H1 (cell line): Measurements from ENCODE around the gene SPATA32. TPM values are rescaled to one million over a fixed set of nuclear protein-coding genes. Genes with fewer than 3 reads are reported as not detected.

Experiments used
- CTCF ChIA-PET: fragments of 300-600 bp; sonication (Branson Sonifier 250); formaldehyde crosslinking; loops from one replicate; lab custom pipeline; 2021; ENCODE audit not compliant: partially characterized antibody; lab: Charles Lee
- POLR2A ChIA-PET: fragments of 300-600 bp; sonication (Branson Sonifier 250); formaldehyde crosslinking; loops from one replicate; lab custom pipeline; 2021; ENCODE audit warnings: inconsistent platforms; ENCODE audit not compliant: partially characterized antibody; lab: Charles Lee
- DNase-seq, 2 experiments: peaks; one replicate each; pipeline versions ENCODE4 v3.0.0 to v3.0.0-alpha.2; 2010 to 2022; ENCODE audit warnings: low spot score in 2 of 2, low read depth in 1 of 2, mixed read lengths in 1 of 2
- FAIRE-seq: peaks from 2 replicates; lab custom pipeline; 2011; peaks lifted over from hg19 to GRCh38; lab: Jason Lieb, UNC
- H2AFZ ChIP-seq: 2 replicates; pipeline ENCODE4 v1.8.1; 2012; ENCODE audit warnings: low read length, inconsistent platforms
- H2AK5ac ChIP-seq: 2 replicates; pipeline ENCODE4 v1.6.1; 2013; ENCODE audit warnings: low read depth, low read length
- H2BK120ac ChIP-seq: replicated peaks from 2 replicates; pipeline ENCODE3; 2013; ENCODE audit warnings: low read depth, low read length, inconsistent platforms
- H2BK12ac ChIP-seq: 2 replicates; pipeline ENCODE4 v1.6.1; 2013; ENCODE audit warnings: low read depth, low read length
- H2BK15ac ChIP-seq: 2 replicates; pipeline ENCODE4 v1.6.1; 2013; ENCODE audit warnings: low read length
- H2BK20ac ChIP-seq: 2 replicates; pipeline ENCODE4 v1.6.1; 2013; ENCODE audit warnings: low read length
- H2BK5ac ChIP-seq: 2 replicates; pipeline ENCODE4 v1.6.1; 2013; ENCODE audit warnings: low read depth, low read length
- H3K14ac ChIP-seq: 2 replicates; pipeline ENCODE4 v1.6.1; 2013; ENCODE audit warnings: inconsistent platforms; ENCODE audit not compliant: insufficient read length
- H3K18ac ChIP-seq: 2 replicates; pipeline ENCODE4 v1.6.1; 2013; ENCODE audit warnings: low read length; ENCODE audit errors: extremely low read depth
- H3K23ac ChIP-seq: 2 replicates; pipeline ENCODE4 v1.6.1; 2013; ENCODE audit warnings: inconsistent platforms; ENCODE audit not compliant: insufficient read length
- H3K23me2 ChIP-seq: 2 replicates; pipeline ENCODE4 v1.6.1; 2013; ENCODE audit warnings: low read depth, low read length
- H3K27ac ChIP-seq: 2 replicates; pipeline ENCODE4 v1.6.1; 2011; ENCODE audit warnings: low read depth, low read length, inconsistent platforms
- H3K27me3 ChIP-seq, 4 experiments: replicated peaks in 1 of 4; 1 replicate in 1 of 4; 2 replicates in 3 of 4; pipeline versions ENCODE4 v1.6.1 to v1.8.1; 2011 to 2013; ENCODE audit warnings: low read length in 3 of 4, mild to moderate bottlenecking in 3 of 4, inconsistent platforms in 2 of 4, mixed read lengths in 2 of 4, moderate library complexity in 1 of 4; ENCODE audit not compliant: control insufficient read depth in 3 of 4, insufficient read depth in 3 of 4; ENCODE audit errors: extremely low read depth in 1 of 4
- H3K36me3 ChIP-seq, 4 experiments: 2 replicates each; pipeline versions ENCODE4 v1.6.1 to v1.8.1; 2011 to 2013; ENCODE audit warnings: mild to moderate bottlenecking in 4 of 4, low read length in 3 of 4, moderate library complexity in 2 of 4, control low read depth in 1 of 4, inconsistent platforms in 1 of 4; ENCODE audit not compliant: insufficient read depth in 4 of 4, control insufficient read depth in 2 of 4
- H3K4ac ChIP-seq: replicated peaks from 2 replicates; pipeline ENCODE3; 2013; ENCODE audit warnings: low read length, low read depth, mixed read lengths, inconsistent platforms; ENCODE audit not compliant: insufficient read length
- H3K4me1 ChIP-seq, 4 experiments: replicated peaks in 1 of 4; 1 replicate in 1 of 4; 2 replicates in 3 of 4; pipeline versions ENCODE4 v1.6.1 to v1.8.1; 2011 to 2013; ENCODE audit warnings: low read length in 3 of 4, inconsistent platforms in 2 of 4, mixed read lengths in 1 of 4; ENCODE audit not compliant: insufficient read depth in 4 of 4, control insufficient read depth in 3 of 4
- H3K4me2 ChIP-seq, 2 experiments: 2 replicates each; pipeline versions ENCODE4 v1.6.1 to v1.8.1; 2011 to 2013; ENCODE audit warnings: low read depth in 2 of 2, low read length in 2 of 2, control low read depth in 1 of 2, inconsistent platforms in 1 of 2, mild to moderate bottlenecking in 1 of 2; ENCODE audit not compliant: insufficient read depth in 1 of 2
- H3K4me3 ChIP-seq, 4 experiments: fragments of 200-600, 300-600 bp in 1 of 4; sonication (generic), shearing (Covaris generic), sonication (Bioruptor Twin) in 1 of 4; 2 replicates each; pipeline versions ENCODE4 v1.5.1 to v1.8.1; 2011 to 2016; ENCODE audit warnings: low read length in 4 of 4, low read depth in 3 of 4, control low read depth in 2 of 4, inconsistent platforms in 2 of 4, mild to moderate bottlenecking in 2 of 4, mixed read lengths in 1 of 4, moderate library complexity in 1 of 4; ENCODE audit not compliant: insufficient read depth in 2 of 4; ENCODE audit errors: extremely low read depth in 1 of 4
- H3K56ac ChIP-seq: replicated peaks from 2 replicates; pipeline ENCODE3; 2013; ENCODE audit warnings: low read depth, mild to moderate bottlenecking, mixed read lengths, low read length, inconsistent platforms; ENCODE audit not compliant: insufficient read length
- H3K79me1 ChIP-seq: 2 replicates; pipeline ENCODE4 v1.6.1; 2013; ENCODE audit warnings: low read depth, low read length, control low read depth
- H3K79me2 ChIP-seq, 2 experiments: 2 replicates each; pipeline versions ENCODE4 v1.6.1 to v1.8.1; 2012 to 2013; ENCODE audit warnings: low read length in 2 of 2, mild to moderate bottlenecking in 2 of 2, inconsistent platforms in 1 of 2; ENCODE audit not compliant: insufficient read depth in 2 of 2, control insufficient read depth in 1 of 2
- H3K9ac ChIP-seq, 4 experiments: replicated peaks in 1 of 4; 1 replicate in 1 of 4; 2 replicates in 3 of 4; pipeline versions ENCODE4 v1.6.1 to v1.8.1; 2011 to 2013; ENCODE audit warnings: low read depth in 3 of 4, low read length in 3 of 4, control low read depth in 2 of 4, mild to moderate bottlenecking in 2 of 4, moderate library complexity in 2 of 4, inconsistent platforms in 1 of 4; ENCODE audit errors: extremely low read depth in 1 of 4
- H3K9me3 ChIP-seq, 2 experiments: 2 replicates each; pipeline versions ENCODE4 v1.6.1 to v1.8.1; 2012 to 2013; ENCODE audit warnings: mild to moderate bottlenecking in 2 of 2, moderate library complexity in 2 of 2, control low read depth in 1 of 2, inconsistent platforms in 1 of 2, low read depth in 1 of 2, low read length in 1 of 2, mixed read lengths in 1 of 2; ENCODE audit not compliant: insufficient read depth in 2 of 2
- H4K20me1 ChIP-seq, 2 experiments: replicated peaks in 1 of 2; 2 replicates each; pipeline versions ENCODE3 to v1.8.1; 2011 to 2013; ENCODE audit warnings: inconsistent platforms in 2 of 2, low read length in 2 of 2, mild to moderate bottlenecking in 1 of 2; ENCODE audit not compliant: insufficient read depth in 2 of 2, control insufficient read depth in 1 of 2
- H4K5ac ChIP-seq: 2 replicates; pipeline ENCODE4 v1.6.1; 2013; ENCODE audit warnings: low read length, low read depth, mixed read lengths, inconsistent platforms; ENCODE audit not compliant: insufficient read length
- H4K8ac ChIP-seq: 2 replicates; pipeline ENCODE4 v1.8.0; 2013; ENCODE audit warnings: mild to moderate bottlenecking, moderate library complexity, low read length, inconsistent platforms; ENCODE audit not compliant: insufficient read depth; ENCODE audit errors: extremely low read depth
- H4K91ac ChIP-seq: replicated peaks from 2 replicates; pipeline ENCODE3; 2013; ENCODE audit warnings: low read length, mixed read lengths, inconsistent platforms; ENCODE audit not compliant: insufficient read length
- RFX5 ChIP-seq: IDR thresholded peaks from 2 replicates; pipeline ENCODE4 v1.6.1; 2011; ENCODE audit warnings: low read depth, low read length, improper control_type of control experiment, borderline replicate concordance
- RXRA ChIP-seq: IDR thresholded peaks from 2 replicates; pipeline ENCODE4 v1.6.1; 2011; ENCODE audit warnings: low read depth, mild to moderate bottlenecking, low read length, moderate library complexity; ENCODE audit not compliant: insufficient read depth
- SUZ12 ChIP-seq: fragments of 200-600 bp; sonication (generic); IDR thresholded peaks from 2 replicates; pipeline ENCODE4 v1.6.1; 2012; ENCODE audit warnings: mild to moderate bottlenecking, inconsistent platforms, low read length, moderate library complexity, mixed read lengths
- WGBS, 2 experiments: shearing (Covaris generic) in 1 of 2; methylation state at CpG; one replicate each; pipeline versions ENCODE4 v1.1.6 to v1.1.7; 2013 to 2015; ENCODE audit warnings: low lambda C conversion rate in 2 of 2, mixed read lengths in 2 of 2, inconsistent platforms in 1 of 2, low coverage in 1 of 2, missing lambda C conversion rate in 1 of 2; ENCODE audit not compliant: insufficient replicate concordance in 2 of 2, insufficient coverage in 1 of 2, insufficient read length in 1 of 2; ENCODE audit errors: extremely low coverage in 1 of 2, missing lambda C conversion rate in 1 of 2; 5-methylcytosine and 5-hydroxymethylcytosine counted together
- polyA plus RNA-seq, 7 experiments: library from polyadenylated mRNA; depleted of rRNA in 3 of 7; stranded (reverse) in 5 of 7; unstranded in 2 of 7; fragments of >200 nt in 5 of 7; fragments of 200-250 nt in 2 of 7; gene quantifications; 1 replicate in 5 of 7; 2 replicates in 1 of 7; 4 replicates in 1 of 7; pipeline versions ENCODE4 v1.2.1 to v1.2.3, GENCODE V29; 2011 to 2013; ENCODE audit warnings: missing spikeins in 2 of 7, mixed read lengths in 2 of 7
- total RNA-seq: library from RNA; stranded (reverse); fragmentation: NEBNext Ultra II Directional; extraction: Animal tissue kit (Norgen Biotek cat#: 25700); gene quantifications from 2 replicates; pipeline ENCODE4 v1.2.1, GENCODE V29; 2021
- TF ChIP-seq, protein P1 (sequence below): IDR thresholded peaks from 2 replicates; pipeline ENCODE4 v1.6.1; 2011; ENCODE audit warnings: low read depth, mild to moderate bottlenecking, low read length; ENCODE audit not compliant: insufficient read depth

SPATA32 gene
- total and polyA plus RNA-seq, 2 of the 8 experiments (the other 6 are each of a cell fraction or from before 2014, with no cell fraction given), result 0.24 TPM; not detected in 1

DNA sequence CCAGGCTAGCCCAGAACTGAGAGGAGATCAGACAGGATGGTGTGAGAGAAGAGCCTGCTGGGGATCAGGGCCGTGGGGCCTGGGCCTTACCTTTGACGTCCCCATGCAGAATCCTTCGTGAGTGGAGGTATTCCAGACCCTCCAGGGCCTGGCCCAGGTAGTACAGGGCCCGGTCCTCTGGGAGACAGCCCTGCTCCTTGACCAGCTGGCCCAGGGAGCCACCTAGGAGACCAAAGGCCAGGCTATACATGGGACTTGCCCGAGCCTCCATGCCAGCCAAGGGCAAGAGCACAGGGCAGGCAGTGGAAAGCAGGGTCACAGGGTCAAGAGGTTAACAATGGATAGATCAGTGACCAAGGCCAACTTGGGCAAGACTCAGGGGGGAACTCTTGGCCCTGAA, 12.1 kb upstream of the SPATA32 start:
- FAIRE-seq, result no peak
- Histone ChIP-seq H4K8ac (no peak overlapping the region), H4K20me1 (no peaks in the 10 kb centered on the region), H3K4ac (no peak overlapping the region), H3K36me3 (peaks cover 4 to 8% (median 6%) of the 10 kb centered on the region in 4 experiments; a peak in 7 of 8 replicates), H2BK15ac (no peak overlapping the region), H2AFZ (no peak overlapping the region), H3K56ac (no peak overlapping the region), H3K27me3 (no peaks in the 10 kb centered on the region), H3K4me3 (no peak overlapping the region), H2BK120ac (no peak overlapping the region), H3K79me2 (no peaks in the 10 kb centered on the region), H3K27ac (no peak overlapping the region), H3K14ac (no peak overlapping the region), H2BK5ac (no peak overlapping the region; the same call in 1 of the 2 replicates), H3K23me2 (no peaks in the 10 kb centered on the region), H3K18ac (no peak overlapping the region), H2BK20ac (no peak overlapping the region), H2BK12ac (no peak overlapping the region), H3K9ac (no peak overlapping the region), H3K9me3 (no peaks in the 10 kb centered on the region), H3K79me1 (no peaks in the 10 kb centered on the region), H3K23ac (no peak overlapping the region), H3K4me2 (no peak overlapping the region), H2AK5ac (no peak overlapping the region), H4K91ac (no peak overlapping the region), H3K4me1 (peaks cover 0 to 4% (median under 1%) of the 10 kb centered on the region in 4 experiments; a peak in 1 of 7 replicates), H4K5ac (no peak overlapping the region)
- DNase-seq, result no peak
- POLR2A ChIA-PET, result interaction anchor here (1.7 kb wide), 1 partner anchor 25 kb away, joined by 5 read pairs; no protein-coding TSS in a partner anchor
- TF ChIP-seq RFX5 (no peak), RXRA (no peak), SUZ12 (no peak)
- TF ChIP-seq, protein P1, sequence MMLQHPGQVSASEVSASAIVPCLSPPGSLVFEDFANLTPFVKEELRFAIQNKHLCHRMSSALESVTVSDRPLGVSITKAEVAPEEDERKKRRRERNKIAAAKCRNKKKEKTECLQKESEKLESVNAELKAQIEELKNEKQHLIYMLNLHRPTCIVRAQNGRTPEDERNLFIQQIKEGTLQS, result no peak
- CTCF ChIA-PET, result interaction anchor here (0.7 to 29.1 kb wide), 12 partner anchors 10 to 116 kb away, joined by 3 to 579 read pairs (median 8); partner anchors contain the start of genes FMNL1 and MAP3K14
- WGBS, 2 experiments, result 91% methylated on average over 5 of the region's 5 CpGs; no CpG with 5 or more reads in 1 of the 2 experiments
